Stimulated activated memory B cell treated with anti-CD40 and anti-IgM and Interleukin-4, amounts not matched to agents 10 μg/mL and 1 μg/mL and 100 μg/mL, for 72 hours (primary cell): ENCODE results near the gene ARHGAP4.

Experiments
- ATAC-seq: fragments of 150-1000 bp; cut with Tn5 transposase; 2 replicates; pipeline ENCODE4 v1.10.0; 2021
- H3K27ac Mint-ChIP-seq: one replicate; pipeline ENCODE4 v1.8.0; 2022; ENCODE audit warnings: mild to moderate bottlenecking, mixed read lengths
- H3K27me3 Mint-ChIP-seq: one replicate; pipeline ENCODE4 v1.8.0; 2022; ENCODE audit warnings: mixed read lengths
- H3K36me3 Mint-ChIP-seq: one replicate; pipeline ENCODE4 v1.8.0; 2022; ENCODE audit warnings: mixed read lengths
- H3K4me1 Mint-ChIP-seq: one replicate; pipeline ENCODE4 v1.8.0; 2022; ENCODE audit warnings: mixed read lengths
- H3K4me3 Mint-ChIP-seq: one replicate; pipeline ENCODE4 v1.8.0; 2022; ENCODE audit warnings: mild to moderate bottlenecking, moderate library complexity, mixed read lengths
- H3K9me3 Mint-ChIP-seq: one replicate; pipeline ENCODE4 v1.8.0; 2022; ENCODE audit warnings: mixed read lengths

The ARHGAP4 gene

GRCh38 chrX:153925739-153926551 lies at the start of gene ARHGAP4:
Gene ARHGAP4, minus strand, starts transcription at chrX:153926264. Its CDS starts 62 bp downstream, at chrX:153926202.
- no peaks in the 10 kb centered on the region for H3K36me3 Mint-ChIP-seq
- peak; percentile 54 for ATAC-seq
- peak within 1 kb of the TSS; percentile 99 for H3K27ac Mint-ChIP-seq
- peak within 1 kb of the TSS; percentile 97 for H3K4me3 Mint-ChIP-seq
- no peaks in the 10 kb centered on the region for H3K9me3 Mint-ChIP-seq
- no peaks in the 10 kb centered on the region for H3K27me3 Mint-ChIP-seq
- H3K4me1 Mint-ChIP-seq = peaks cover 50% of the 10 kb centered on the region

GRCh38 chrX:153974726-153975286 lies 48.7 kb upstream of the ARHGAP4 start:
- Mint-ChIP-seq H3K27me3 (no peaks in the 10 kb centered on the region), H3K4me1 (peaks cover 19% of the 10 kb centered on the region), H3K27ac (peak overlapping the region; percentile 89), H3K36me3 (peaks cover 10% of the 10 kb centered on the region), H3K4me3 (no peak overlapping the region), H3K9me3 (no peaks in the 10 kb centered on the region)
- no peak for ATAC-seq

- Mint-ChIP-seq H3K4me3 (peak overlapping the region; percentile 85), H3K9me3 (no peaks in the 10 kb centered on the region), H3K36me3 (peaks cover 16% of the 10 kb centered on the region), H3K4me1 (peaks cover 26% of the 10 kb centered on the region), H3K27ac (peak overlapping the region; percentile 89), H3K27me3 (no peaks in the 10 kb centered on the region)
- no peak for ATAC-seq
Observed at GRCh38 chrX:153974003-153974725, 48.1 kb upstream of the ARHGAP4 start.

- H3K27me3 Mint-ChIP-seq = no peaks in the 10 kb centered on the region
- peak overlapping the region; percentile 89 for H3K27ac Mint-ChIP-seq
Observed at GRCh38 chrX:153973127-153974002, 47.3 kb upstream of the ARHGAP4 start.

GRCh38 chrX:153972368-153973126 lies 46.5 kb upstream of the ARHGAP4 start, which contains the start of gene TMEM187:
Gene TMEM187, plus strand, starts transcription at chrX:153972754. Its CDS starts 9,309 bp downstream, at chrX:153982063.
- no peaks in the 10 kb centered on the region for H3K27me3 Mint-ChIP-seq

More at GRCh38 chrX:153973127-153974002, 47.3 kb upstream of the ARHGAP4 start:
- ATAC-seq = no peak
- Mint-ChIP-seq H3K4me1 (peaks cover 32% of the 10 kb centered on the region), H3K4me3 (peak overlapping the region; percentile 85), H3K9me3 (no peaks in the 10 kb centered on the region), H3K36me3 (peaks cover 16% of the 10 kb centered on the region)

GRCh38 chrX:153971450-153972367 lies 45.6 kb upstream of the ARHGAP4 start, which contains the start of gene HCFC1:
Gene HCFC1, minus strand, starts transcription at chrX:153971818. Its CDS starts 978 bp downstream, at chrX:153970840.
- Mint-ChIP-seq H3K36me3 (peaks cover 27% of the 10 kb centered on the region), H3K27me3 (no peaks in the 10 kb centered on the region), H3K9me3 (no peaks in the 10 kb centered on the region), H3K27ac (peak within 1 kb of the TSS; percentile 99), H3K4me3 (peak within 1 kb of the TSS; percentile 100), H3K4me1 (peaks cover 48% of the 10 kb centered on the region)
- ATAC-seq = peak; percentile 74

More at GRCh38 chrX:153972368-153973126, 46.5 kb upstream of the ARHGAP4 start, which contains the start of gene TMEM187:
- H3K27ac Mint-ChIP-seq = peak within 1 kb of the TSS; percentile 99
- ATAC-seq = peak; percentile 74
- peaks cover 40% of the 10 kb centered on the region for H3K4me1 Mint-ChIP-seq
- H3K4me3 Mint-ChIP-seq = peak within 1 kb of the TSS; percentile 100
- no peaks in the 10 kb centered on the region for H3K9me3 Mint-ChIP-seq
- H3K36me3 Mint-ChIP-seq = peaks cover 23% of the 10 kb centered on the region

- H3K4me3 Mint-ChIP-seq = peak overlapping the region; percentile 100
- H3K9me3 Mint-ChIP-seq = no peaks in the 10 kb centered on the region
- peak overlapping the region; percentile 99 for H3K27ac Mint-ChIP-seq
- H3K27me3 Mint-ChIP-seq = no peaks in the 10 kb centered on the region
- ATAC-seq = peak; percentile 80
- peaks cover 55% of the 10 kb centered on the region for H3K4me1 Mint-ChIP-seq
- H3K36me3 Mint-ChIP-seq = peaks cover 32% of the 10 kb centered on the region
Observed at GRCh38 chrX:153971124-153971449, 45.0 kb upstream of the ARHGAP4 start.

- peaks cover 33% of the 10 kb centered on the region for H3K36me3 Mint-ChIP-seq
- H3K27me3 Mint-ChIP-seq = no peaks in the 10 kb centered on the region
- H3K9me3 Mint-ChIP-seq = no peaks in the 10 kb centered on the region
- peak overlapping the region; percentile 99 for H3K27ac Mint-ChIP-seq
- H3K4me3 Mint-ChIP-seq = peak overlapping the region; percentile 100
- H3K4me1 Mint-ChIP-seq = peaks cover 60% of the 10 kb centered on the region
- peak; percentile 18 for ATAC-seq
Observed at GRCh38 chrX:153970357-153971123, 44.5 kb upstream of the ARHGAP4 start.

- Mint-ChIP-seq H3K4me3 (peak overlapping the region; percentile 100), H3K27me3 (no peaks in the 10 kb centered on the region), H3K4me1 (peaks cover 66% of the 10 kb centered on the region), H3K36me3 (peaks cover 33% of the 10 kb centered on the region), H3K27ac (peak overlapping the region; percentile 99), H3K9me3 (no peaks in the 10 kb centered on the region)
- ATAC-seq = no peak
Observed at GRCh38 chrX:153969904-153970356, 43.9 kb upstream of the ARHGAP4 start.

GRCh38 chrX:153969125-153969903 lies 43.2 kb upstream of the ARHGAP4 start:
- H3K27me3 Mint-ChIP-seq = no peaks in the 10 kb centered on the region
- H3K4me3 Mint-ChIP-seq = peak overlapping the region; percentile 100
- peak overlapping the region; percentile 99 for H3K27ac Mint-ChIP-seq
- peaks cover 63% of the 10 kb centered on the region for H3K4me1 Mint-ChIP-seq
- H3K9me3 Mint-ChIP-seq = no peaks in the 10 kb centered on the region
- no peak for ATAC-seq
- peaks cover 33% of the 10 kb centered on the region for H3K36me3 Mint-ChIP-seq

- H3K4me3 Mint-ChIP-seq = peak overlapping the region; percentile 100
- H3K36me3 Mint-ChIP-seq = peaks cover 33% of the 10 kb centered on the region
- H3K27ac Mint-ChIP-seq = peak overlapping the region; percentile 99
- no peaks in the 10 kb centered on the region for H3K9me3 Mint-ChIP-seq
- no peaks in the 10 kb centered on the region for H3K27me3 Mint-ChIP-seq
- no peak for ATAC-seq
- H3K4me1 Mint-ChIP-seq = peaks cover 57% of the 10 kb centered on the region
Observed at GRCh38 chrX:153968754-153969124, 42.7 kb upstream of the ARHGAP4 start.

- Mint-ChIP-seq H3K36me3 (peaks cover 33% of the 10 kb centered on the region), H3K27me3 (no peaks in the 10 kb centered on the region), H3K9me3 (no peaks in the 10 kb centered on the region), H3K27ac (peak overlapping the region; percentile 83), H3K4me1 (peaks cover 52% of the 10 kb centered on the region), H3K4me3 (peak overlapping the region; percentile 100)
- ATAC-seq = no peak
Observed at GRCh38 chrX:153968255-153968654, 42.2 kb upstream of the ARHGAP4 start.
